Esophagus muscularis mucosa (tissue), 4 donors: Measurements from ENCODE around the gene DENND10.

Experiments used
- CTCF ChIP-seq, 3 experiments: fragments of 200-600 bp in 2 of 3; fragments of 450-650 bp in 1 of 3; sonication (generic) in 2 of 3; IDR thresholded peaks; one replicate each; pipeline ENCODE4 v1.5.1; 2017 to 2019; ENCODE audit warnings: antibody characterized with exemption in 3 of 3, mild to moderate bottlenecking in 2 of 3, moderate library complexity in 1 of 3
- EP300 ChIP-seq: sonication (generic); formaldehyde crosslinking; IDR thresholded peaks from one replicate; pipeline ENCODE4 v1.6.1; 2017; ENCODE audit warnings: antibody characterized with exemption
- POLR2A ChIP-seq: fragments of 450-650 bp; IDR thresholded peaks from one replicate; pipeline ENCODE4 v1.6.1; 2017; ENCODE audit warnings: antibody characterized with exemption, moderate library complexity, mild to moderate bottlenecking, low read depth
- POLR2AphosphoS5 ChIP-seq, 2 donors: sonication (generic); formaldehyde crosslinking; IDR thresholded peaks; one replicate each; pipeline ENCODE4 v1.6.1; 2017; ENCODE audit warnings: antibody characterized with exemption in 2 of 2

DNA sequence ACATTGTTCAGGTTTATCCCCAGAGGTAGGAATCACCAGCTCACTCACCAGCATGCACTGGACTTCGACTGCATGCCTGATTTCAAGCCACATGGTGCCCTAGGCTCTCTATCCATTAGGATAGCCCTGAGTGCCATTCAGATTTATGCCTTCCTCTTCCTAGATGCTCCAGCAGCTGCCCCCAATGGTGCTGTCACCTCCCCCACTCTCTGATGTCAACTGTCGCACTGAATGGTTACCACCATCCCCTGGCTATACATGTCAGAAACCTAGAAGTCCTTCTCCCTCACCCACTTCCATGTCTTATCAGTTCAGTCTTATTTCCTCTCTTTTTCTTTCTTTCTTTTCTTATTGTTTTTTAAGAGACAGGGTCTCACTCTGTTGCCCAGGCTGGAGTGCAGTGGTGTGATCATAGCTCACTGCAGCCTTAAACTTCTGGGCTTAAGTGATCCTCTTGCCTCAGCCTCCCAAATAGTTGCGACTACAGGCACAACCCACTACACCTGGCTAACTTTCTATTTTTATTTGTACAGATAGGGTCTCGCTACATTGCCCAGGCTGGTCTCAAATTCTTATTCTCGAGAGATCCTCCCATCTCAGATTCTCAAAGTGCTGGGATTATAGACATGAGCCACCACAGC, 58.7 kb downstream of the DENND10 start:
- TF ChIP-seq POLR2AphosphoS5 (IDR thresholded peaks at IDR 0.05) (no peak), CTCF (IDR thresholded peaks at IDR 0.05) (no peak), POLR2A (no peak), EP300 (no peak)
